ENCODE results near the gene DNAJC5.
"Not testable (repeated sequence)": the region's sequence is repeated elsewhere in the genome, so short reads cannot be mapped to it uniquely, and the experiment has no call there.

Gene DNAJC5

DNA sequence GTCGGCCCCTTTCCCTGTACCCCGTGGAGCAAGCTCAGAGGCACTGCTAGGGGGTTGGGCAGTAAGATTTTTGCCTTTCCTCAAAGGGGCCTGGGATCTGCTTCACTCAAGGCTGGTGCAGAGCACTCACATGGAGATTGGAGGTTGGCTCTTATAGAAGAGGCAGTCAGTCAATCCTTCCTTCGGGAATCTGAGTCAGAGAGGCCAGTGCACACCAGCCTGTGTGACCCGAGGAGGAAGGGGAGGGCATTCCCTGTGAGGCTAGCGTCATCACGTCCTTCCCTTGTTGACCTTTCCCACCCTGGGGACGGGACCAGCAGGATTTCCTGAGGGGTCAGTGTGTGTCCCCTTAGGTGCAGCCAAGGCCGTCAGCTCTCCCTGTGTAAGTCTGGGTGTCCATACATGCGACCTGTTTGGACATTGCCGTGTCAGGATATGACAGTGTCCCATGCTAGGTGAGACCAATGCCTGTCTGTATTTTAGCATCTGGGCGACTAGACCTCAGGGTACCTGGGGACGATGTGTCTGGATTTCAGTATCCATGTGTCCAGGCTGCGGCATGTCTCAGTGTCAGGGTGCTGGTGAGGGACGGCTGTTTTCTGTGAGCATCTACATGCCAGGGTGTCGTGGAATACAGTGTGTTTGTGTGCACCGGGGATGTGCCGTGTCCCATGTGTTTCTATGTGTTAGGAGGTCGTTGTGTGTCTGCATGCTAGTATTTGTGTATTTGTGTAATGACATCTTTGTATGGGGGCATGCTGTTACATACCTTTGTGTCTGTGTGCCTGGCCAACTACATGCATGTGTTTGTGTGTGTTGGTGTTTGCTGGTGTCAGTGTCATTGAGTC is 77.6 kb downstream of the DNAJC5 start:
- no peak for DNase-seq (ENCODE audit: low read depth, low spot score)
- Histone ChIP-seq H3K9ac (ENCODE audit: insufficient read length, low read depth) (no peak overlapping the region), H3K4me3 (ENCODE audit: insufficient read length, low read depth) (no peak overlapping the region), H3K36me3 (ENCODE audit: insufficient read depth, insufficient read length, low read length) (peaks cover 10% of the 10 kb centered on the region), H3K4me1 (ENCODE audit: insufficient read depth, insufficient read length) (peaks cover 27% of the 10 kb centered on the region), H3K9me3 (ENCODE audit: insufficient read depth, low read length) (peaks cover 10% of the 10 kb centered on the region; the same call in 1 of the 2 replicates), H3K27me3 (ENCODE audit: insufficient read depth, insufficient read length) (peaks cover 23% of the 10 kb centered on the region)
- TF ChIP-seq YY1 (IDR thresholded peaks at IDR 0.05; ENCODE audit: insufficient read depth, insufficient read length) (no peak), ZNF274 (IDR thresholded peaks at IDR 0.05; ENCODE audit: low read depth, low read length) (no peak), SUZ12 (IDR thresholded peaks at IDR 0.05; ENCODE audit: extremely low read depth, insufficient read depth, insufficient read length) (no peak)

DNA sequence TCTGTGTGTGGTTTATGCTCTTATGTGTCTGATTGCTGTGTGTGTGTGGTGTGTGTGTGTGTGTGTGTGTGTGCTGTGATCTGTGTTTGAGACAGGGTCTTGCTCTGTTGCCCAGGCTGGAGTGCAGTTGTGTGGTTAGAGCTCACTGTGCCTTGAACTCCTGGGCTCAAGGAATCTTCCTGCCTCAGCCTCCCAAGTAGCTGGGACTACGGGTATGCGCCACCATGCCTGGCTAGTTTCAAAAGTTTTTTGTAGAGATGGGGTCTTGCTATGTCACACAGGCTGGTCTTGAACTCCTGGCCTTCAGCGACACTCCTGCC is 78.2 kb downstream of the DNAJC5 start:
- no peak overlapping the region for H3K4me3 ChIP-seq (ENCODE audit: insufficient read length, low read depth)
- peaks cover 4% of the 10 kb centered on the region; the same call in 1 of the 2 replicates for H3K9me3 ChIP-seq (ENCODE audit: insufficient read depth, low read length)
- peaks cover 32% of the 10 kb centered on the region for H3K4me1 ChIP-seq (ENCODE audit: insufficient read depth, insufficient read length)
- H3K27me3 ChIP-seq (ENCODE audit: insufficient read depth, insufficient read length): peaks cover 29% of the 10 kb centered on the region
- H3K36me3 ChIP-seq (ENCODE audit: insufficient read depth, insufficient read length, low read length): peaks cover 4% of the 10 kb centered on the region
- H3K9ac ChIP-seq (ENCODE audit: insufficient read length, low read depth): no peak overlapping the region
- DNase-seq (ENCODE audit: low read depth, low spot score): no peak
- TF ChIP-seq SUZ12 (IDR thresholded peaks at IDR 0.05; ENCODE audit: extremely low read depth, insufficient read depth, insufficient read length) (no peak), YY1 (IDR thresholded peaks at IDR 0.05; ENCODE audit: insufficient read depth, insufficient read length) (no peak), ZNF274 (IDR thresholded peaks at IDR 0.05; ENCODE audit: low read depth, low read length) (no peak)

- no peaks in the 10 kb centered on the region for H3K9me3 ChIP-seq (ENCODE audit: insufficient read depth, low read length)
- H3K36me3 ChIP-seq (ENCODE audit: insufficient read depth, insufficient read length, low read length): no peaks in the 10 kb centered on the region
- H3K4me1 ChIP-seq (ENCODE audit: insufficient read depth, insufficient read length): peaks cover 30% of the 10 kb centered on the region
- no peak for TF ChIP-seq ZNF274 (IDR thresholded peaks at IDR 0.05; ENCODE audit: low read depth, low read length)
- no peak for TF ChIP-seq SUZ12 (IDR thresholded peaks at IDR 0.05; ENCODE audit: extremely low read depth, insufficient read depth, insufficient read length)
- TF ChIP-seq YY1 (IDR thresholded peaks at IDR 0.05; ENCODE audit: insufficient read depth, insufficient read length): no peak
- H3K4me3 ChIP-seq (ENCODE audit: insufficient read length, low read depth): peak overlapping the region; percentile 29
- peak; percentile 66 for DNase-seq (ENCODE audit: low read depth, low spot score)
- peaks cover 31% of the 10 kb centered on the region for H3K27me3 ChIP-seq (ENCODE audit: insufficient read depth, insufficient read length)
- peak overlapping the region; percentile 68 for H3K9ac ChIP-seq (ENCODE audit: insufficient read length, low read depth)
These were observed 78.9 kb downstream of the DNAJC5 start for GRCh38 chr20:63973636-63974401.

- no peak for DNase-seq (ENCODE audit: low read depth, low spot score)
- H3K9me3 ChIP-seq (ENCODE audit: insufficient read depth, low read length): no peaks in the 10 kb centered on the region
- peak overlapping the region; percentile 36 for H3K9ac ChIP-seq (ENCODE audit: insufficient read length, low read depth)
- H3K4me1 ChIP-seq (ENCODE audit: insufficient read depth, insufficient read length): peaks cover 29% of the 10 kb centered on the region
- H3K36me3 ChIP-seq (ENCODE audit: insufficient read depth, insufficient read length, low read length): no peaks in the 10 kb centered on the region
- H3K4me3 ChIP-seq (ENCODE audit: insufficient read length, low read depth): no peak overlapping the region
- H3K27me3 ChIP-seq (ENCODE audit: insufficient read depth, insufficient read length): peaks cover 35% of the 10 kb centered on the region
- TF ChIP-seq ZNF274 (IDR thresholded peaks at IDR 0.05; ENCODE audit: low read depth, low read length): no peak
- no peak for TF ChIP-seq SUZ12 (IDR thresholded peaks at IDR 0.05; ENCODE audit: extremely low read depth, insufficient read depth, insufficient read length)
- no peak for TF ChIP-seq YY1 (IDR thresholded peaks at IDR 0.05; ENCODE audit: insufficient read depth, insufficient read length)
These were observed 79.7 kb downstream of the DNAJC5 start for GRCh38 chr20:63974402-63975200.

- not testable (repeated sequence) for H3K4me3 ChIP-seq (ENCODE audit: insufficient read length, low read depth); H3K9me3 ChIP-seq (ENCODE audit: insufficient read depth, low read length); H3K36me3 ChIP-seq (ENCODE audit: insufficient read depth, insufficient read length, low read length); H3K9ac ChIP-seq (ENCODE audit: insufficient read length, low read depth); DNase-seq (ENCODE audit: low read depth, low spot score)
- Histone ChIP-seq H3K4me1 (ENCODE audit: insufficient read depth, insufficient read length) (peaks cover 33% of the 10 kb centered on the region), H3K27me3 (ENCODE audit: insufficient read depth, insufficient read length) (peaks cover 34% of the 10 kb centered on the region)
These were observed 81.6 kb downstream of the DNAJC5 start for GRCh38 chr20:63976511-63976910.

DNA sequence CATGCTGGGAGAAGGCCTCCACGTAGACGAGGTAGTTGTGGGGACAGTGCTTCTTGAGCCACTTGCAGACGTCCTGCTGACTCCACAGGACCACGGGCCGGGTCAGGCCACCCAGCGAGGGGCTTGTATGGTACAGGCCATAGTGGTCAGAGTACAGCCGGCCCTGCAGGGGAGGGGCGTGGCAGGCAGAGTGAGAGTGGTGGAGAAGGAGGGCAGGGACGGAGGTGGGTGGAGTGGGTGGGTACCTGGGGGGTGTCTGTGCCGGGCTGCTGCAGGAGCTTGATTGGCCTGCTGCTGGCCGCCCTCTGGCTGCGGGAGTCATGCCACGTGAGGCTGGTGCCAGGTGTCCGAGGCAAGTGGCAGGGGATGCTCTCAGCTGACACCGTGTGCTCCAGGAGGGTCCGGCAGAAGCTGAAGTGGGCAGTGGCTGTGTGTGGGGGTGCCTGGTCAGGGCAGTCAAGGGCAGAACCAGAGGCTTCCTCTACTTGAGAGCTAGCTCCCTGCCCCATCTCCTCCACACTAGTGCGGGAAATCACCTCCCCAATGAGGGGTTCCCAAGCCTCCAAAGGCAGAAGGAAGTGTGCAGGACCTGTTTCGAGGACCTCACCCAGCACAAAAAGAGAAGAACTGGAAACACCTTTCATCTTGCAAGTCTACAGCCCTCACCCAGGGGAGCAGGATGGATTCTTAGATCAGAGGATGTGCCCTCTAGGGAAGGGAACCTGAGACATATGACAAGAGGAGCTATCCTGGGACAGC is 82.2 kb downstream of the DNAJC5 start:
- Histone ChIP-seq H3K9me3 (ENCODE audit: insufficient read depth, low read length) (no peaks in the 10 kb centered on the region), H3K9ac (ENCODE audit: insufficient read length, low read depth) (peak overlapping the region; percentile 23), H3K4me1 (ENCODE audit: insufficient read depth, insufficient read length) (peaks cover 33% of the 10 kb centered on the region), H3K36me3 (ENCODE audit: insufficient read depth, insufficient read length, low read length) (no peaks in the 10 kb centered on the region), H3K27me3 (ENCODE audit: insufficient read depth, insufficient read length) (peaks cover 34% of the 10 kb centered on the region), H3K4me3 (ENCODE audit: insufficient read length, low read depth) (no peak overlapping the region)
- DNase-seq (ENCODE audit: low read depth, low spot score): no peak
- TF ChIP-seq ZNF274 (IDR thresholded peaks at IDR 0.05; ENCODE audit: low read depth, low read length) (no peak), YY1 (IDR thresholded peaks at IDR 0.05; ENCODE audit: insufficient read depth, insufficient read length) (no peak), SUZ12 (IDR thresholded peaks at IDR 0.05; ENCODE audit: extremely low read depth, insufficient read depth, insufficient read length) (no peak)
